ENCODE results near the gene PCDHA8. TPM values are rescaled to one million over a fixed set of nuclear protein-coding genes. Genes with fewer than 3 reads are reported as not detected.

PCDHA8 gene
- total and polyA plus RNA-seq, 2 of the 13 experiments (the other 11 are each of a cell fraction or from before 2014, with no cell fraction given): 0.03 to 0.11 TPM

GRCh38 chr5:140840978-140841962 is at the start of gene PCDHA8 (continued):
- no peak for TF ChIP-seq CC2D1A (CRISPR knock-in tag; IDR thresholded peaks at IDR 0.05)
- TF ChIP-seq ZNF3 (CRISPR knock-in tag; IDR thresholded peaks at IDR 0.05): no peak
- TF ChIP-seq ATF7 (IDR thresholded peaks at IDR 0.05): no peak
- TF ChIP-seq ATF7 (CRISPR knock-in tag; IDR thresholded peaks at IDR 0.05): no peak
- TF ChIP-seq SRSF4 (IDR thresholded peaks at IDR 0.05; ENCODE audit: low read depth, low read length, poor library complexity, severe bottlenecking): no peak
- TF ChIP-seq SP1 (IDR thresholded peaks at IDR 0.05): no peak
- no peak for TF ChIP-seq SP1 (CRISPR knock-in tag; IDR thresholded peaks at IDR 0.05)
- TF ChIP-seq HNRNPLL (IDR thresholded peaks at IDR 0.05; ENCODE audit: low read depth, low read length, poor library complexity, severe bottlenecking): no peak
- 0 out of 4 replicates have a peak, but pooled peaks of 1 of the 2 experiments have one; percentile 38 for TF ChIP-seq HMGXB4 (CRISPR knock-in tag; IDR thresholded peaks at IDR 0.05; ENCODE audit: borderline replicate concordance in 1 of 2, low read depth in 1 of 2)
- no peak for TF ChIP-seq MATR3 (CRISPR knock-in tag; IDR thresholded peaks at IDR 0.05)
- TF ChIP-seq ZBTB21 (CRISPR knock-in tag; IDR thresholded peaks at IDR 0.05): no peak
- no peak for TF ChIP-seq SP5 (CRISPR knock-in tag; IDR thresholded peaks at IDR 0.05; ENCODE audit: borderline replicate concordance, low read depth)
- TF ChIP-seq TRAFD1 (CRISPR knock-in tag; IDR thresholded peaks at IDR 0.05; ENCODE audit: borderline replicate concordance): no peak
- TF ChIP-seq GABPA (IDR thresholded peaks at IDR 0.05; ENCODE audit: low read depth, low read length): no peak
- TF ChIP-seq GABPA (CRISPR knock-in tag; IDR thresholded peaks at IDR 0.05; ENCODE audit: low read depth): peak; percentile 42; the same call in 1 of the 2 replicates
- no peak for TF ChIP-seq FOXC1 (CRISPR knock-in tag; IDR thresholded peaks at IDR 0.05; ENCODE audit: borderline replicate concordance)
- no peak for TF ChIP-seq ZNF597 (CRISPR knock-in tag; IDR thresholded peaks at IDR 0.05)
- peak; percentile 48 for TF ChIP-seq XRCC5 (optimal IDR thresholded peaks at IDR 0.05; ENCODE audit: low read length)

Data from HepG2 (cell line).